ENCODE data around the gene NXNL2. TPM values are rescaled to one million over a fixed set of nuclear protein-coding genes. Genes with fewer than 3 reads are reported as not detected.

NXNL2 gene
- total and polyA plus RNA-seq, 4 donors, result 0.09 to 0.14 TPM; not detected in 2

- H3K4me1 ChIP-seq (ENCODE audit: control insufficient read depth in 4 of 4, insufficient read depth in 4 of 4, low read length in 3 of 4), result no peaks in the 10 kb centered on the region
- no peaks in the 10 kb centered on the region for H3K36me3 ChIP-seq (ENCODE audit: control insufficient read depth in 4 of 4, insufficient read depth in 3 of 4, low read depth in 1 of 4, low read length in 3 of 4)
- no peak overlapping the region for H3K9ac ChIP-seq (ENCODE audit: low read depth in 1 of 2, low read length in 2 of 2)
- DNase-seq (ENCODE audit: low spot score), result no peak
- H3K27ac ChIP-seq (ENCODE audit: low read depth in 1 of 2, low read length in 2 of 2), result no peak overlapping the region
- H3K27me3 ChIP-seq (ENCODE audit: control insufficient read depth in 4 of 4, insufficient read depth in 4 of 4, low read length in 3 of 4), result no peaks in the 10 kb centered on the region
- no peaks in the 10 kb centered on the region for H3K9me3 ChIP-seq (ENCODE audit: control insufficient read depth in 4 of 4, low read length in 3 of 4)
- 88% methylated on average over 12 of the region's 12 CpGs for WGBS
- H3K4me3 ChIP-seq (ENCODE audit: low read depth in 1 of 3, low read length in 3 of 3), result no peak overlapping the region
- TF ChIP-seq REST (IDR thresholded peaks at IDR 0.05), result no peak
- no peak for TF ChIP-seq ATF3 (IDR thresholded peaks at IDR 0.05)
- TF ChIP-seq CTCF (IDR thresholded peaks at IDR 0.05; ENCODE audit: low read depth, low read length, missing input control), result no peak
- no peak for TF ChIP-seq FOXA2 (IDR thresholded peaks at IDR 0.05)
- TF ChIP-seq SP1 (IDR thresholded peaks at IDR 0.05), result no peak
- TF ChIP-seq ZBTB33 (IDR thresholded peaks at IDR 0.05), result no peak
- no peak for TF ChIP-seq GABPA (IDR thresholded peaks at IDR 0.05 in 1 of 2, conservative IDR thresholded peaks at IDR 0.05 in 1 of 2)
- TF ChIP-seq HNF4G (IDR thresholded peaks at IDR 0.05), result no peak
- no peak for TF ChIP-seq EGR1 (IDR thresholded peaks at IDR 0.05; ENCODE audit: low read depth in 2 of 2)
- no peak for TF ChIP-seq FOXA1 (IDR thresholded peaks at IDR 0.05)
- TF ChIP-seq NR2F2 (IDR thresholded peaks at IDR 0.05), result no peak
- TF ChIP-seq JUND (IDR thresholded peaks at IDR 0.05), result no peak
- no peak for TF ChIP-seq RAD21 (IDR thresholded peaks at IDR 0.05)
- TF ChIP-seq MAX (IDR thresholded peaks at IDR 0.05), result no peak
- no peak for TF ChIP-seq HNF4A (conservative IDR thresholded peaks at IDR 0.05)
- no peak for TF ChIP-seq TAF1 (conservative IDR thresholded peaks at IDR 0.05)
- TF ChIP-seq RXRA (IDR thresholded peaks at IDR 0.05), result no peak
- TF ChIP-seq YY1 (IDR thresholded peaks at IDR 0.05), result no peak
Observed at GRCh38 chr9:88555268-88555980, 20.4 kb downstream of the NXNL2 start.

All from liver (tissue), 9 donors.